GM12864 (cell line): ENCODE measurements around the gene PCNT.

ENCODE experiments used
- DNase-seq: peaks from one replicate; pipeline ENCODE4 v3.0.0-alpha.2; 2011; ENCODE audit warnings: low read depth
- H3K4me3 ChIP-seq: 2 replicates; pipeline ENCODE4 v1.5.1; 2011; ENCODE audit warnings: mild to moderate bottlenecking, low read depth, low read length, control low read depth
- CTCF ChIP-seq: IDR thresholded peaks from 2 replicates; pipeline ENCODE4 v1.5.1; 2011; ENCODE audit warnings: low read depth, mild to moderate bottlenecking, moderate library complexity, low read length, control low read depth, inconsistent platforms; ENCODE audit errors: missing control alignments

Gene PCNT

GRCh38 chr21:46411236-46411635 lies 87.3 kb downstream of the PCNT start:
- no peak overlapping the region for H3K4me3 ChIP-seq
- TF ChIP-seq CTCF, result no peak
- DNase-seq, result no peak

- no peak for DNase-seq
- no peak for TF ChIP-seq CTCF
These were observed 87.7 kb downstream of the PCNT start for GRCh38 chr21:46411691-46412090.

GRCh38 chr21:46412521-46413364 lies 88.8 kb downstream of the PCNT start:
- no peak overlapping the region for H3K4me3 ChIP-seq
- no peak for TF ChIP-seq CTCF
- DNase-seq, result no peak

More at GRCh38 chr21:46411691-46412090, 87.7 kb downstream of the PCNT start:
- no peak overlapping the region for H3K4me3 ChIP-seq

- H3K4me3 ChIP-seq, result no peak overlapping the region
- DNase-seq, result no peak
- no peak for TF ChIP-seq CTCF
These were observed 89.4 kb downstream of the PCNT start for GRCh38 chr21:46413365-46413696.

GRCh38 chr21:46414965-46415275 lies 91.0 kb downstream of the PCNT start:
- H3K4me3 ChIP-seq, result no peak overlapping the region
- no peak for TF ChIP-seq CTCF
- no peak for DNase-seq

- no peak for DNase-seq
- no peak overlapping the region for H3K4me3 ChIP-seq
- TF ChIP-seq CTCF, result no peak
These were observed 92.6 kb downstream of the PCNT start for GRCh38 chr21:46416551-46416950.
